ENCODE measurements around the gene ADA. TPM values are rescaled to one million over a fixed set of nuclear protein-coding genes. Genes with fewer than 3 reads are reported as not detected.

The ADA gene
- total and polyA plus RNA-seq, 5 donors from 2014 or later, result 28.1 to 41.3 (median 38.3) TPM

- Mint-ChIP-seq H3K4me1 (peaks cover 0 to 5% (median 4%) of the 10 kb centered on the region in 4 donors), H3K27me3 (peaks cover 5% of the 10 kb centered on the region), H3K4me3 (no peak overlapping the region), H3K9me3 (no peaks in the 10 kb centered on the region), H3K27ac (no peak overlapping the region), H3K36me3 (no peaks in the 10 kb centered on the region)
- DNase-seq (no peak), ATAC-seq (ENCODE audit: low read depth in 2 of 2) (no peak)
- no peak overlapping the region for H3K27ac ChIP-seq (ENCODE audit: insufficient read depth, low read length, poor library complexity, severe bottlenecking)
- no peaks in the 10 kb centered on the region for H3K36me3 ChIP-seq (ENCODE audit: control insufficient read depth, insufficient read depth, low read length)
- H3K27me3 ChIP-seq (ENCODE audit: control insufficient read depth, insufficient read depth, low read length), result peaks cover 2% of the 10 kb centered on the region
- no peaks in the 10 kb centered on the region for H3K9me3 ChIP-seq (ENCODE audit: control insufficient read depth in 2 of 2, low read length in 2 of 2)
- H3K4me3 ChIP-seq (ENCODE audit: low read depth, low read length), result no peak overlapping the region
- no peaks in the 10 kb centered on the region for H3K4me1 ChIP-seq (ENCODE audit: control insufficient read depth, insufficient read depth, low read length, poor library complexity, severe bottlenecking)
Measured at GRCh38 chr20:44570367-44570766, 81.1 kb downstream of the ADA start.

Other genes with a start within 250 kb of the ADA start
- gene TTPAL, start 175.8 kb downstream of the ADA start, total RNA-seq, result 13.2 TPM
- 10 to 100 TPM; 11.5 to 14.4 (median 13.7) TPM for gene TTPAL, start 175.8 kb downstream of the ADA start, polyA plus RNA-seq
- 77.3 TPM for gene SERINC3, start 129.6 kb downstream of the ADA start, total RNA-seq
- 100 to 1,000 TPM; 195 to 254 (median 202) TPM for gene SERINC3, start 129.6 kb downstream of the ADA start, polyA plus RNA-seq
- gene PKIG, start 69.1 kb downstream of the ADA start, total RNA-seq, result 0.44 TPM
- 1 to 10 TPM in 3 of 4 donors, under 1 TPM in 1; 0.73 to 1.6 (median 1.1) TPM for gene PKIG, start 69.1 kb downstream of the ADA start, polyA plus RNA-seq
- not detected for gene CCN5, start 63.7 kb upstream of the ADA start, total RNA-seq
- gene CCN5, start 63.7 kb upstream of the ADA start, polyA plus RNA-seq, result not detected
- gene KCNK15, start 94.2 kb upstream of the ADA start, total RNA-seq, result not detected
- gene KCNK15, start 94.2 kb upstream of the ADA start, polyA plus RNA-seq, result not detected
- gene RIMS4, start 158.8 kb upstream of the ADA start, total RNA-seq, result not detected
- gene RIMS4, start 158.8 kb upstream of the ADA start, polyA plus RNA-seq, result not detected
- 303 TPM for gene YWHAB, start 234.0 kb upstream of the ADA start, total RNA-seq
- gene YWHAB, start 234.0 kb upstream of the ADA start, polyA plus RNA-seq, result 100 to 1,000 TPM; 567 to 927 (median 748) TPM

Measured in CD4-positive, CD25-positive, alpha-beta regulatory T cell (primary cell).